ENCODE results near the gene MOSPD3. TPM values are rescaled to one million over a fixed set of nuclear protein-coding genes. Genes with fewer than 3 reads are reported as not detected.

The MOSPD3 gene
- total and polyA plus RNA-seq, 2 of the 13 experiments (the other 11 are each of a cell fraction or from before 2014, with no cell fraction given): 7.6 to 8.8 TPM

GRCh38 chr7:100568896-100569844, 43.2 kb upstream of the MOSPD3 start (continued):
- no peak for TF ChIP-seq MXD1 (CRISPR knock-in tag; IDR thresholded peaks at IDR 0.05)
- TF ChIP-seq ZFX (CRISPR knock-in tag; IDR thresholded peaks at IDR 0.05; ENCODE audit: low read depth): no peak
- TF ChIP-seq ZNF441 (CRISPR knock-in tag; IDR thresholded peaks at IDR 0.05; ENCODE audit: borderline replicate concordance): peak; percentile 87; the same call in 1 of the 2 replicates
- TF ChIP-seq KIAA2018 (CRISPR knock-in tag; IDR thresholded peaks at IDR 0.05; ENCODE audit: borderline replicate concordance): no peak
- 0 out of 2 replicates have a peak, but pooled peaks have one; percentile 84 for TF ChIP-seq AKNA (CRISPR knock-in tag; IDR thresholded peaks at IDR 0.05; ENCODE audit: borderline replicate concordance)
- TF ChIP-seq ZC3H13 (CRISPR knock-in tag; IDR thresholded peaks at IDR 0.05): no peak; the same call in 1 of the 2 replicates
- TF ChIP-seq PREB (CRISPR knock-in tag; IDR thresholded peaks at IDR 0.05): 0 out of 2 replicates have a peak, but pooled peaks have one; percentile 9
- TF ChIP-seq CERS6 (CRISPR knock-in tag; IDR thresholded peaks at IDR 0.05): no peak
- TF ChIP-seq TSC22D2 (CRISPR knock-in tag; IDR thresholded peaks at IDR 0.05; ENCODE audit: borderline replicate concordance): peak; percentile 23; the same call in 1 of the 2 replicates
- TF ChIP-seq RFX3 (CRISPR knock-in tag; IDR thresholded peaks at IDR 0.05): peak; percentile 83
- TF ChIP-seq RORA (CRISPR knock-in tag; IDR thresholded peaks at IDR 0.05): no peak
